ENCODE measurements around the gene JUP.
"Not testable (repeated sequence)": the region's sequence is repeated elsewhere in the genome, so short reads cannot be mapped to it uniquely, and the experiment has no call there.

JUP gene

GRCh38 chr17:41786227-41787020 is at the start of gene JUP:
Gene JUP, minus strand, starts transcription at chr17:41786711. Its CDS starts 14,857 bp downstream, at chr17:41771854.
- Histone ChIP-seq H3K4me1 (ENCODE audit: control insufficient read depth, insufficient read depth, low read length) (peaks cover 53% of the 10 kb centered on the region), H3K9ac (ENCODE audit: low read length) (peak within 1 kb of the TSS; percentile 98), H3K4me3 (ENCODE audit: low read length) (peak within 1 kb of the TSS; percentile 63)

GRCh38 chr17:41835800-41836549 is 49.5 kb upstream of the JUP start, which contains the start of gene NT5C3B:
Gene NT5C3B, minus strand, starts transcription at chr17:41836232. Its CDS starts 39 bp downstream, at chr17:41836193.
- H3K9me3 ChIP-seq (ENCODE audit: control insufficient read depth, low read length) = no peaks in the 10 kb centered on the region
- H3K9ac ChIP-seq (ENCODE audit: low read length) = peak within 1 kb of the TSS; percentile 80
- no peaks in the 10 kb centered on the region for H3K36me3 ChIP-seq (ENCODE audit: control insufficient read depth, insufficient read depth, low read length)
- H3K4me3 ChIP-seq (ENCODE audit: low read length) = peak within 1 kb of the TSS; percentile 25
- no peaks in the 10 kb centered on the region for H3K27me3 ChIP-seq (ENCODE audit: control insufficient read depth, insufficient read depth, low read length)
- H3K4me1 ChIP-seq (ENCODE audit: control insufficient read depth, insufficient read depth, low read length) = peaks cover 5% of the 10 kb centered on the region

More at GRCh38 chr17:41786227-41787020, at the start of gene JUP:
- Histone ChIP-seq H3K36me3 (ENCODE audit: control insufficient read depth, insufficient read depth, low read length) (no peaks in the 10 kb centered on the region), H3K27me3 (ENCODE audit: control insufficient read depth, insufficient read depth, low read length) (no peaks in the 10 kb centered on the region), H3K9me3 (ENCODE audit: control insufficient read depth, low read length) (no peaks in the 10 kb centered on the region)

DNA sequence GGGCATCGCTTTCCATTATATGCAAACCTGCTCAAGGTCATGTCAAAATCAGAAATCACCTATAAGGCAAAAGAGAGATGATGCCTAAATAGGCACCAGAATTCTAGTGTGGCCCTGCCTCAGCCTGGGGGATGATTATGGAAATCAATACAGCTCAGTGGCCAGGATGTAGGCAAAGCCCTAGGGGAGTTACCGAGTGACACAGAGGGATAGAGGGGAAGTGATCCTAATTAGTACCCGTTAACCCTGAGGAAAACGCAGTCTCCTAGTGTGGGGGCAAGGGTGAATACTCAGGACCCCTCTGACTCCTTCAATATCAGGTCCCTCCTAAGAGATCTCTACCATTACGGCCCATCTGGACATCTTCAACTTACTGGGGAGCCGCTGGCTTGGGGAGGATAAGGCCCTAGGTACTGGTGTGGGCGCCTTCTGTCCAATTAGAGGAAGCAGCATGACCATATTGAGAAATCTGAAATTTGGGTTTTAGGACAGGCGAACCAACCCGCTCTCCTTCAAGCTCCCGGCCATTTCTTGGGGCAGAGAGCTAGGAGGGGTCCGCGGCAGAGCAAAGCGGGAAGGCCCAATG is 48.8 kb upstream of the JUP start:
- peaks cover 5% of the 10 kb centered on the region for H3K4me1 ChIP-seq (ENCODE audit: control insufficient read depth, insufficient read depth, low read length)
- no peaks in the 10 kb centered on the region for H3K36me3 ChIP-seq (ENCODE audit: control insufficient read depth, insufficient read depth, low read length)
- peak overlapping the region; percentile 25 for H3K4me3 ChIP-seq (ENCODE audit: low read length)
- peak overlapping the region; percentile 80 for H3K9ac ChIP-seq (ENCODE audit: low read length)
- H3K27me3 ChIP-seq (ENCODE audit: control insufficient read depth, insufficient read depth, low read length) = no peaks in the 10 kb centered on the region
- no peaks in the 10 kb centered on the region for H3K9me3 ChIP-seq (ENCODE audit: control insufficient read depth, low read length)

DNA sequence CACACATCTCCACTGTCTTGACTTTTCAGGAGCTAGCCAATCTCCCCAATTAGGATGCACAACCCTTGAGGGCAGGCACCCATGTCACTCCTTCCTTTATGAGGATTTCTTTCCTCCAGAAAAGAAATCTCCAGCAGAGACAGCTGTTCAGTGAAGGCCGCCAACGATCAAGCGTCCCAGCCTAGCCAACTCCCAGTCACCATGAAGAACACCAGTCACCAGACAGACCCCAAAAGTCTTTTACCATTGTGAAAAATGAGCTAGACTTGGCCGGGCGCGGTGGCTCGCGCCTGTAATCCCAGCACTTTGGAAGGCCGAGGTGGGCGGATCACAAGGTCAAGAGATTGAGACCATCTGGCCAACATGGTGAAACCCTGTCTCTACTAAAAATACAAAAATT is 43.5 kb upstream of the JUP start:
- H3K36me3 ChIP-seq (ENCODE audit: control insufficient read depth, insufficient read depth, low read length); H3K9ac ChIP-seq (ENCODE audit: low read length); H3K9me3 ChIP-seq (ENCODE audit: control insufficient read depth, low read length); H3K4me1 ChIP-seq (ENCODE audit: control insufficient read depth, insufficient read depth, low read length); H3K4me3 ChIP-seq (ENCODE audit: low read length); H3K27me3 ChIP-seq (ENCODE audit: control insufficient read depth, insufficient read depth, low read length): not testable (repeated sequence)

DNA sequence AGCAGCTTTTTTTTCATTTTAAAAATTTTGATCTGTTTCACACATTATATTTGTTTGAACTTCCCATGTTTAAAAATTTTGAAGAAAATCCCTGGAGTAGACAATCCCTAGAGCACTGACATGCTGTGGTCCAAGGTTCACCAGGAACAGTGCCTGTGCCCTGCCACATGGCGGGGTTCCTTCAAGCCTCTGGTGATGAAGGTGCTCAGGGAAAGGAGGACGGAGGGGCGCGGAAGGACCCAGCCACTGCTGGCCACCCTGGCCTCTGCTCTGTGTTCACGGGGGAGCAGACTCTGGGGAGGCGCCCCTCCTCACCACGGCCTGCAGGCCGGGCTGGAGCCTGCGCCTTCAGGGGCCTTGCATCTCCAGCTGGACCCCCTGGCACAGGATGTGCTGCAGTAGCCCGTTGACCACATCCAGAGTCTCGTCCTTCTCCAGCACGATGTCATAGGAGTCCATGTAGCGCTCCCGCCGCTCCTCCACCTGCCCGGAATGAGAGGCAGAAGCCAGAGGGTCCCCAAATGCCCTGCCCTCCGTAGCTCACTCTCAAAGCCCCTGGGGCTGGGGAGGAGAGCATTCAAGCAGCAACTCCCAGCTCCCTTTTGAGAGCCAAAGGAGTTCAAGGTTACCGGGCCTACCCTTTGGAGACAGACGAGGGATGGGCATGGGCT is 38.8 kb upstream of the JUP start:
- H3K9me3 ChIP-seq (ENCODE audit: control insufficient read depth, low read length) = no peaks in the 10 kb centered on the region
- no peak overlapping the region for H3K9ac ChIP-seq (ENCODE audit: low read length)
- no peaks in the 10 kb centered on the region for H3K4me1 ChIP-seq (ENCODE audit: control insufficient read depth, insufficient read depth, low read length)
- H3K36me3 ChIP-seq (ENCODE audit: control insufficient read depth, insufficient read depth, low read length) = no peaks in the 10 kb centered on the region
- no peak overlapping the region for H3K4me3 ChIP-seq (ENCODE audit: low read length)
- no peaks in the 10 kb centered on the region for H3K27me3 ChIP-seq (ENCODE audit: control insufficient read depth, insufficient read depth, low read length)

DNA sequence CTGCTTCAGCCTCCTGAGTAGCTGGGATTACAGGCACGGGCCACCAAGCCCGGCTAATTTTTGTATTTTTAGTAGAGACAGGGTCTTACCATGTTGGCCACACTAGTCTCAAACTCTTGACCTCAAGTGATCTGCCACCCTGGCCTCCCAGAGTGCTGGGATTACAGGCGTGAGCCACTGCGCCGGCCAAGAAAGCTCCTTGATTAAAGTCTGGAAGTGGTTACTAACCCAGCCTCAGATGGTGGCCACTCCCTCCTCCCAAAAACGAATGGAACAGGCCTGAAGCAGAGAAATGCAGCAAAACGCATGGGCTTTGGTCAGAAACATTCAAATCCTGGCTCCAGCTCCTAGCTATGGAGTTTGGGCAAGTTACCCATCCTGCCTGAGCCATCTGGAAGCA is 37.6 kb upstream of the JUP start:
- H3K36me3 ChIP-seq (ENCODE audit: control insufficient read depth, insufficient read depth, low read length) = no peaks in the 10 kb centered on the region
- no peaks in the 10 kb centered on the region for H3K27me3 ChIP-seq (ENCODE audit: control insufficient read depth, insufficient read depth, low read length)
- no peaks in the 10 kb centered on the region for H3K9me3 ChIP-seq (ENCODE audit: control insufficient read depth, low read length)
- no peak overlapping the region for H3K4me3 ChIP-seq (ENCODE audit: low read length)
- H3K4me1 ChIP-seq (ENCODE audit: control insufficient read depth, insufficient read depth, low read length) = no peaks in the 10 kb centered on the region
- H3K9ac ChIP-seq (ENCODE audit: low read length) = no peak overlapping the region

GRCh38 chr17:41823580-41823979 is 37.1 kb upstream of the JUP start:
- Histone ChIP-seq H3K9me3 (ENCODE audit: control insufficient read depth, low read length) (no peaks in the 10 kb centered on the region), H3K4me3 (ENCODE audit: low read length) (no peak overlapping the region), H3K4me1 (ENCODE audit: control insufficient read depth, insufficient read depth, low read length) (no peaks in the 10 kb centered on the region), H3K36me3 (ENCODE audit: control insufficient read depth, insufficient read depth, low read length) (no peaks in the 10 kb centered on the region), H3K9ac (ENCODE audit: low read length) (no peak overlapping the region), H3K27me3 (ENCODE audit: control insufficient read depth, insufficient read depth, low read length) (no peaks in the 10 kb centered on the region)

DNA sequence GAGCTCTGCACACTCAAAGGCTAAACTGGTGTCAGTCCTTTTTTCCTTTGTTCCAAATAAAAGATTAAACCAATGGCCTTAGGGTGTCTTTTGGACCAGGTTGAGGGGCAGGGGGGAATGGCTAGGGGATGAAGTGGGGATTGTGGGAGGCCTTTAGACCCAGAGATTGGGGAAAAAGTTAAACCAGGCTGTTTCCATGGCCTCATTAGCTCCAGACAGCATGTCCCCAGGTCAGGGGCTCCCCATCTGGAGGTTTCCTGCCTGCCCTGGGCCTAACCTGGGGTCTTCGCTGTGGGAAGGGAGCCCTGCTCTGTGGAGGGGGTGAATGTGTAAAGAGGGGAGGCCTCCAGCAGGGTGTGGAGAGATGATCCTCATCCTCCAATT is 36.6 kb upstream of the JUP start:
- no peaks in the 10 kb centered on the region for H3K9me3 ChIP-seq (ENCODE audit: control insufficient read depth, low read length)
- H3K27me3 ChIP-seq (ENCODE audit: control insufficient read depth, insufficient read depth, low read length) = no peaks in the 10 kb centered on the region
- no peaks in the 10 kb centered on the region for H3K36me3 ChIP-seq (ENCODE audit: control insufficient read depth, insufficient read depth, low read length)
- no peak overlapping the region for H3K4me3 ChIP-seq (ENCODE audit: low read length)
- H3K4me1 ChIP-seq (ENCODE audit: control insufficient read depth, insufficient read depth, low read length) = no peaks in the 10 kb centered on the region
- no peak overlapping the region for H3K9ac ChIP-seq (ENCODE audit: low read length)

- H3K4me1 ChIP-seq (ENCODE audit: control insufficient read depth, insufficient read depth, low read length) = no peaks in the 10 kb centered on the region
- no peaks in the 10 kb centered on the region for H3K36me3 ChIP-seq (ENCODE audit: control insufficient read depth, insufficient read depth, low read length)
- H3K9me3 ChIP-seq (ENCODE audit: control insufficient read depth, low read length) = no peaks in the 10 kb centered on the region
- H3K9ac ChIP-seq (ENCODE audit: low read length) = no peak overlapping the region
- no peaks in the 10 kb centered on the region for H3K27me3 ChIP-seq (ENCODE audit: control insufficient read depth, insufficient read depth, low read length)
- H3K4me3 ChIP-seq (ENCODE audit: low read length) = no peak overlapping the region
Measured at GRCh38 chr17:41822216-41823140, 36.0 kb upstream of the JUP start.

- Histone ChIP-seq H3K9ac (ENCODE audit: low read length) (no peak overlapping the region), H3K36me3 (ENCODE audit: control insufficient read depth, insufficient read depth, low read length) (no peaks in the 10 kb centered on the region), H3K4me1 (ENCODE audit: control insufficient read depth, insufficient read depth, low read length) (no peaks in the 10 kb centered on the region), H3K4me3 (ENCODE audit: low read length) (no peak overlapping the region), H3K27me3 (ENCODE audit: control insufficient read depth, insufficient read depth, low read length) (no peaks in the 10 kb centered on the region), H3K9me3 (ENCODE audit: control insufficient read depth, low read length) (no peaks in the 10 kb centered on the region)
Measured at GRCh38 chr17:41821776-41822175, 35.3 kb upstream of the JUP start.

GRCh38 chr17:41818024-41818423 is 31.5 kb upstream of the JUP start:
- H3K27me3 ChIP-seq (ENCODE audit: control insufficient read depth, insufficient read depth, low read length) = peaks cover under 1% of the 10 kb centered on the region
- H3K9me3 ChIP-seq (ENCODE audit: control insufficient read depth, low read length) = no peaks in the 10 kb centered on the region
- H3K9ac ChIP-seq (ENCODE audit: low read length) = no peak overlapping the region
- no peak overlapping the region for H3K4me3 ChIP-seq (ENCODE audit: low read length)
- H3K4me1 ChIP-seq (ENCODE audit: control insufficient read depth, insufficient read depth, low read length) = peaks cover 1% of the 10 kb centered on the region
- H3K36me3 ChIP-seq (ENCODE audit: control insufficient read depth, insufficient read depth, low read length) = no peaks in the 10 kb centered on the region
